BLaER1 treated with 17β-estradiol and CSF1 and Interleukin-3, amounts not matched to agents 10 nM and 100 nM (cell line): Measurements from ENCODE around the gene AGT.

Experiments used
- H3K27ac ChIP-seq, 11 experiments: shearing (Covaris generic); formaldehyde crosslinking; 2 replicates each; pipeline ENCODE4 v1.8.1; 2022
- H3K27me3 ChIP-seq, 11 experiments: shearing (Covaris generic); formaldehyde crosslinking; 2 replicates each; pipeline ENCODE4 v1.8.1; 2022
- H3K36me3 ChIP-seq, 11 experiments: shearing (Covaris generic); formaldehyde crosslinking; 2 replicates each; pipeline ENCODE4 v1.8.1; 2022
- H3K4me1 ChIP-seq, 10 experiments: shearing (Covaris generic); formaldehyde crosslinking; 2 replicates each; pipeline ENCODE4 v1.8.1; 2022
- H3K4me2 ChIP-seq, 11 experiments: shearing (Covaris generic); formaldehyde crosslinking; 2 replicates each; pipeline ENCODE4 v1.8.1; 2022
- H3K4me3 ChIP-seq, 10 experiments: shearing (Covaris generic); formaldehyde crosslinking; 2 replicates each; pipeline ENCODE4 v1.8.1; 2022
- H3K9ac ChIP-seq, 11 experiments: shearing (Covaris generic); formaldehyde crosslinking; 2 replicates each; pipeline ENCODE4 v1.8.1; 2022
- H3K9me3 ChIP-seq, 11 experiments: shearing (Covaris generic); formaldehyde crosslinking; replicated peaks in 1 of 11; 2 replicates each; pipeline ENCODE4 v1.8.1; 2022
- H4K20me1 ChIP-seq, 11 experiments: shearing (Covaris generic); formaldehyde crosslinking; 2 replicates each; pipeline ENCODE4 v1.8.1; 2022
- Cebpa-rat ChIP-seq, 11 experiments: shearing (Covaris generic); IDR thresholded peaks; 2 replicates each; pipeline ENCODE4 v1.8.1; 2022

The AGT gene

DNA sequence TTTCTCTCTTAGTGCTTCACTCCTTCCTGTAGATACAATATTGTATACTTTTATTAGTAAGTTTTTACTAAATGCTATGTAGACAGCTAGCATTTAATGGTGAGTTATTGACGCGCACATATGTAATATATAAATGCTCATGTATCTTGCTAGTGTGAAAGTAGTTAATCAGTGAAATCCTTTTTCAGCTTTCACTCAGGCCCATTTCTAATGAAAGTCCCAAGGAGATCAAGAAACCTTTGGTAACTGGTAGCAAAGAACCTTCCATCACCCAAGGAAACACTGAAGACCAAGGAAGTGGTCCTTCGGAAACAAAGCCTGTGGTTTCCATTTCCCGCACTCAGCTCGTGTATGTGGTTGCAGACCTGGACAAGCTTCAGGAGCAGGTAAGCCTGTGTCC, 27.2 kb downstream of the AGT start:
- Histone ChIP-seq H3K4me1 (peaks cover 0 to 5% (median 0%) of the 10 kb centered on the region in 10 experiments; a peak in 1 of 20 replicates), H3K9me3 (no peaks in the 10 kb centered on the region), H3K4me2 (no peak overlapping the region), H4K20me1 (peaks cover 0 to 5% (median 0%) of the 10 kb centered on the region in 11 experiments; a peak in 1 of 22 replicates), H3K36me3 (peaks cover 92 to 100% (median 99%) of the 10 kb centered on the region in 11 experiments), H3K27me3 (no peaks in the 10 kb centered on the region), H3K4me3 (no peak overlapping the region), H3K9ac (no peak overlapping the region), H3K27ac (no peak overlapping the region)
- TF ChIP-seq Cebpa-rat (IDR thresholded peaks at IDR 0.05) = no peak

DNA sequence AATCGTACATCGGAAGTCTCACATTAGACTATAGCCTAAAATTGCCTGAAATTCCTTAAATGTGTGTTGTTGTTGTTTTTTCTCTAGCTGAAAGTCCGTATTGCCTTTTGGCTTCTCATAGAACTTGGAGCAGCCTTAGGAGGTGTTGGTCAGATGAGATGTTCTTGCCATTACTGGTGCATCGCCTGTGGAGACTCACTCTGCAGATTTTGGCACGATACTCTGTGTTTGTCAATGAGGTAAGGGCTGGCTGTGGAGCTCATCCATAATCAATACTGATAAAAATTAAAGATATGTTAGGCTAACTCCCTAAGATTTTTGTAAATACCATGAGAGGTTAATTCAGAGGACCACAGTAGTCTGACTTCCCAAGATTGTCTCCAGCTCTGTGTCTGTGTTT, 28.9 kb downstream of the AGT start:
- Histone ChIP-seq H3K27ac (no peak overlapping the region), H3K9ac (no peak overlapping the region), H3K36me3 (peaks cover 92 to 100% (median 99%) of the 10 kb centered on the region in 11 experiments), H3K9me3 (no peaks in the 10 kb centered on the region), H3K4me1 (peaks cover 0 to 5% (median 0%) of the 10 kb centered on the region in 10 experiments; a peak in 1 of 20 replicates), H4K20me1 (peaks cover 0 to 5% (median 0%) of the 10 kb centered on the region in 11 experiments; a peak in 1 of 22 replicates), H3K27me3 (no peaks in the 10 kb centered on the region), H3K4me3 (no peak overlapping the region), H3K4me2 (no peak overlapping the region)
- no peak for TF ChIP-seq Cebpa-rat (IDR thresholded peaks at IDR 0.05)

DNA sequence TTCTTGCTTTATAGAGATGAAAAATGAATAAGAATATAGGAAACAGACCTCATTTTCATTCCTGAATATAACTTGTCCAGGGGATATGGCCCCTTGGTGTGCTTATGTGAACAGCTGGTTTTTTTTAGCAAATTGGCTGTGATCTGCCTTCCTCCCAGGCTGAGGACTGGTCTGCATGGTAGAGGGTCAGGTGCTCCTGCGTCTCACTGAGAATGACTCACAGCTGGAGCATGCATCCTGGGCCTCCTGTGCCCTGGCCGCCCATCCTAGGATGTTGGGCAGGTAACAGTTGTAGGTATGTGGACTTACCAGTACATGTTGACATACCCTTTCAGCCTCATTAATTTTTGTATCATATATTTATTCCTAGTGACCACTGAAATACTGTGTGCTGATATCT, 29.8 kb downstream of the AGT start:
- Histone ChIP-seq H3K4me2 (no peak overlapping the region), H3K9ac (no peak overlapping the region), H3K27ac (no peak overlapping the region), H3K9me3 (no peaks in the 10 kb centered on the region), H3K36me3 (peaks cover 92 to 100% (median 99%) of the 10 kb centered on the region in 11 experiments), H3K27me3 (no peaks in the 10 kb centered on the region), H3K4me3 (no peak overlapping the region), H3K4me1 (peaks cover 0 to 5% (median 0%) of the 10 kb centered on the region in 10 experiments; a peak in 1 of 20 replicates), H4K20me1 (peaks cover 0 to 5% (median 0%) of the 10 kb centered on the region in 11 experiments; a peak in 1 of 22 replicates)
- no peak for TF ChIP-seq Cebpa-rat (IDR thresholded peaks at IDR 0.05)

DNA sequence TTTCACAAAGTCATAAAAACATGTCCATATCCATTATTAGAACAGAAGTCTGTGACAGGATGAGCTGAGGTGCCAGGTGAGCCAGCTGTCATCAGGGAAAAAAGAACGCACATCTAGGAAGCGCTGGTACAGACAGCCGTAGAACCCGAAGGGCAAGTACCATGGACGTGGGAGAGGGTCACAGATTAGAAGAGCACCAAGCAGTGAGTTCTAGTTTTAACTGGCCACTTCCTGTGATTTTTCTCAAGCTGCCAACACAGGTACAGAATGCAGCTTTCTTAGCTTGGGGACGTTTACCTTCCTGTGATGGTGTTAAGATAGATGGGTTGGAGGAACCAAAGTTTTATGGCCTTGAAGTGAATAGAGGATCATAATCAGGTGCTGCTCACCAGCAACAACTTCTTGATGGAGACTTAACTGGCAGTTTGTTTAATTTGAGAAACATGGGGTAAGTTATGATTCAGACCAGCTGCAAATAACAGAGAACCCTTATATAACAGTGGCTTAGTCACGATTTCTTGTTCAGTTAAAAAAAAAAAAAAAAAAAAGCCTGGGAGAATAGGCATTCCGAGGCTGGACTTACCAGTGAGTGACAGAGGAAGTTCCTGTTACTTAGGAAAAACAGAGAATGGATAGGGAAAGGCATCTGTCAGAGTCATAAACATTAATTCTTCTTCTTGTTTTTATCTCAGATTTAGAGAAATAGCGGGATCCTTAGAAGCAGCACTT, 30.9 kb downstream of the AGT start:
- TF ChIP-seq Cebpa-rat (IDR thresholded peaks at IDR 0.05) = no peak
- no peaks in the 10 kb centered on the region for H3K27me3 ChIP-seq
- H3K27ac ChIP-seq = no peak overlapping the region
- H3K9ac ChIP-seq = no peak overlapping the region
- no peak overlapping the region for H3K4me2 ChIP-seq
- H3K4me3 ChIP-seq = no peak overlapping the region
- peaks cover 92 to 100% (median 99%) of the 10 kb centered on the region in 11 experiments for H3K36me3 ChIP-seq
- no peaks in the 10 kb centered on the region for H3K9me3 ChIP-seq
- H3K4me1 ChIP-seq = no peaks in the 10 kb centered on the region
- H4K20me1 ChIP-seq = peaks cover 0 to 5% (median 0%) of the 10 kb centered on the region in 11 experiments; a peak in 1 of 22 replicates

DNA sequence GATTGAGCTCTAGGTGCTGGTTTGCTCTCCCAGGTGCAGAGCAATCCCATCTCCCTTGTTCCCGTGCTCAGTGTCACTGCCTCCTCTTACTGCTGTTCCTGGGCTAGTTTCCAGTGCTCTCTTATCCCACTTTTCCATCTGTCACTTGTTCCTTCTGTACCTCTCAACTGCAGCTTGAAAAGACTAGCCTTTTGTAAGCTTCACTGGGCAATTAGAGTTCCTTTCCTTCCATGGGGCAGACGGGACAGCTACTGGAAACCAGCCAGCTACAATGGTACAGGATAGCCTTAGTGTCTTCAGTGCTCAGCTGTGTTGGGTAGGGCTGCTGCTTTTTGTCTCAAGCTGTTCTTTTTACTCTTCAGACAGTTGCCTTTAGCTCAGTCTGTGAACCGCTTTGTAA, 31.6 kb downstream of the AGT start:
- Histone ChIP-seq H3K36me3 (peaks cover 98 to 100% (median 100%) of the 10 kb centered on the region in 11 experiments), H3K4me1 (no peaks in the 10 kb centered on the region), H3K4me3 (no peak overlapping the region), H3K27ac (no peak overlapping the region), H3K27me3 (no peaks in the 10 kb centered on the region), H3K4me2 (no peak overlapping the region), H3K9ac (no peak overlapping the region), H3K9me3 (no peaks in the 10 kb centered on the region), H4K20me1 (peaks cover 0 to 5% (median 0%) of the 10 kb centered on the region in 11 experiments; a peak in 1 of 22 replicates)
- no peak for TF ChIP-seq Cebpa-rat (IDR thresholded peaks at IDR 0.05)

DNA sequence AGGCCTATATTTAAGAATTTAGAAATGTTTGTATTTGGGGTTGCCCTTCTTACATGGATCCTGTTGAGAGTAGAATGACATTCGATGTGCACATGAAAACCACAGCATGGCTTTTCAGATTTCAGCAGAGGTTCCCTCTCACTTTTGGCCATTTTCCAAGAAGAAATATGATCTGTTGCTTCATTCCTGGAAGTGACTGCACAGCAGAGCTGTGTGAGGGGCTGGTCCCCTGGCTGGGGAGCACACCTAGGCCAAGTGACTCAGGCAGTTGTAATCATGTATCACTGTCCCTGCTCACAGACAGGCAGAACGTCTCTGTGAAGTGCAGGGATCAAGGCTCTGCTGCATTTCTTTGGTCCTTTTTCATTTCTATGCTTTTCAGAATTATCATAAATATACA, 32.3 kb downstream of the AGT start:
- Histone ChIP-seq H3K27me3 (no peaks in the 10 kb centered on the region), H3K4me2 (no peak overlapping the region), H3K9me3 (peaks cover 0 to 6% (median 0%) of the 10 kb centered on the region in 11 experiments; a peak in 3 of 22 replicates), H3K36me3 (peaks cover 98 to 100% (median 100%) of the 10 kb centered on the region in 11 experiments), H3K27ac (no peak overlapping the region), H3K4me1 (no peaks in the 10 kb centered on the region), H3K4me3 (no peak overlapping the region), H3K9ac (no peak overlapping the region), H4K20me1 (peaks cover 0 to 5% (median 0%) of the 10 kb centered on the region in 11 experiments; a peak in 1 of 22 replicates)
- no peak for TF ChIP-seq Cebpa-rat (IDR thresholded peaks at IDR 0.05)

DNA sequence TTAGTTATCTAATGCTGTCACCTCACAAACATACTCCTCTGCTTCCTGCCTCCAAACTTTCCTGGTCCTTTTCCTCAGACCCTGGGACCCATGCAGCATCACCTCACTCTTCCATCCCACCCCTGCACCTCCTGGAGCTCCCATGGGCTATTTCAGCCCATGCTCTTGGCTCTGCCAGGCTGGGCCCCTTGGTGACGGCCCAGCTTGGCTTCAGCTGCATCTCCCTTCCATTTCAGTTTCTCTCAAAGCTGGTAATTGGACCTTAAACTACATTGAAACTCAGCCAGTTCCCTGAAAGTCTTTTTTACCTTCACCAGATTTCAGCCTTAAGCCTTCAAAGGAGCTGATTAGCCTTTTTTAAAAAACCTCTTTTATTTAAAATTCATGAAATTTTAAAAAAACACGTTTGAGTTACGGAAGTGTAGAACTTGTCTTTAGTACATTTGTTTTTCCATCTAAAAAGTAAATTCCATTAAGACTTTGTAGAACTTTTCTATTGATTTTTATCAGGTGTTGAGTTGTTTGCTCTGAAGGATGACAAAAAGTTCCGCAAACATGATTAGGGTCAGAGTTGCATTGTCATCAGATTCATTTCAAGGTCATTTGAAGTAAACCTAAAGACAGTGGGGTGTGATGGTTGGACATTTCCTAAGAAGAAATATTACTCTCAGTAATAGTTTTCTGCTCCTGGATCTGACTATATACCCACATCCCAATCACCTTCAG, 33.5 kb downstream of the AGT start:
- H3K4me2 ChIP-seq = no peak overlapping the region
- H3K27ac ChIP-seq = no peak overlapping the region
- H3K36me3 ChIP-seq = peaks cover 98 to 100% (median 100%) of the 10 kb centered on the region in 11 experiments
- TF ChIP-seq Cebpa-rat (IDR thresholded peaks at IDR 0.05) = no peak
- no peak overlapping the region for H3K4me3 ChIP-seq
- no peak overlapping the region for H3K9ac ChIP-seq
- H3K27me3 ChIP-seq = no peaks in the 10 kb centered on the region
- peaks cover 0 to 5% (median 0%) of the 10 kb centered on the region in 11 experiments; a peak in 1 of 22 replicates for H4K20me1 ChIP-seq
- H3K4me1 ChIP-seq = no peaks in the 10 kb centered on the region
- H3K9me3 ChIP-seq = peaks cover 0 to 17% (median 8%) of the 10 kb centered on the region in 11 experiments; a peak in 13 of 22 replicates

DNA sequence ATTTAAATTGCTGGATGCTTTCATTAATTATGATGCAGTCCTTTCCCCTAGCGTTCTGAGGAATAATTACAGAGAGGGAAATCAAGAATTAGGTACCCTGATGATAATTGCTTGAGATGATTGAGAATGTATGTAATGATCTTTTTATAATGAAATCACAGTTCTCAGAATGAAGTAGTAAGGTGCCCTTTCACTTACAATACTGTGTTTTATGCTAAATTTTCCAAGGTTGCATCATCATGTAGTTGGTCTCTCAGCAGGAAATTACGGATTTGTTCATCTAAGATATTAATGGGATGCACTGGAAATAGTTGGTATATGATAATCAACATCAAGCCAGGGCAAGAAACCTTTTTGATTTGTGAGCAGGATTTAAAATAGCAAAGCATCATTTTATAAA, 34.1 kb downstream of the AGT start:
- no peak for TF ChIP-seq Cebpa-rat (IDR thresholded peaks at IDR 0.05)
- H4K20me1 ChIP-seq = peaks cover 0 to 5% (median 0%) of the 10 kb centered on the region in 11 experiments; a peak in 1 of 22 replicates
- no peak overlapping the region for H3K9ac ChIP-seq
- no peaks in the 10 kb centered on the region for H3K4me1 ChIP-seq
- no peaks in the 10 kb centered on the region for H3K27me3 ChIP-seq
- H3K4me2 ChIP-seq = no peak overlapping the region
- peaks cover 0 to 17% (median 9%) of the 10 kb centered on the region in 11 experiments; a peak in 13 of 22 replicates for H3K9me3 ChIP-seq
- no peak overlapping the region for H3K4me3 ChIP-seq
- peaks cover 98 to 100% (median 100%) of the 10 kb centered on the region in 11 experiments for H3K36me3 ChIP-seq
- no peak overlapping the region for H3K27ac ChIP-seq

DNA sequence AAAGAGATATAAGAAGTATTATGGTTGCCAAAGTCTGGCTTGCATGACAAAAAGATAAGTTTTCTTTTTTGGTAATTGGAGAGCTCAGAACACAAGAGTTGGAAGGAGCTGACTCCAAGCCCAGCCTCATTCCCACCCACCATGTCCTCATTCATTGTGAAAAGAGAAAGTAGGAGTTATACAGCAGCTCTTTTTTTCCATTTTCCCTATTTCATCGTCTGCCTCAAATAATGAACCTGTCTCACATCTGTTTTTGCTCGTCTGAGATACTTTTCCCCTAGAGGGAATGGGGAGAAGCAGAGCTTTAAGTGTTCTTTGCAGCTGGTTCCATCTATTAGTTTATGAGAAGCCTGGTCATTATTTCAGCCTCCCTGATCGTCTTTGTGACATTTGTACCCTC, 34.7 kb downstream of the AGT start:
- Histone ChIP-seq H3K9me3 (peaks cover 0 to 17% (median 9%) of the 10 kb centered on the region in 11 experiments; a peak in 13 of 22 replicates), H4K20me1 (peaks cover 0 to 5% (median 0%) of the 10 kb centered on the region in 11 experiments; a peak in 1 of 22 replicates), H3K4me2 (no peak overlapping the region), H3K9ac (no peak overlapping the region), H3K36me3 (peaks cover 98 to 100% (median 100%) of the 10 kb centered on the region in 11 experiments), H3K4me1 (no peaks in the 10 kb centered on the region), H3K4me3 (no peak overlapping the region), H3K27ac (no peak overlapping the region), H3K27me3 (no peaks in the 10 kb centered on the region)
- no peak for TF ChIP-seq Cebpa-rat (IDR thresholded peaks at IDR 0.05)
